Upper lobe of left lung (tissue), 6 donors: ENCODE data around the gene CCDC39. TPM values are rescaled to one million over a fixed set of nuclear protein-coding genes. Genes with fewer than 3 reads are reported as not detected.

Experiments used
- ATAC-seq, 2 donors: fragments of 200-7000 bp; cut with Tn5 transposase; one replicate each; pipeline ENCODE4 v1.9.1; 2022; ENCODE audit warnings: mild to moderate bottlenecking in 2 of 2, moderate library complexity in 2 of 2; ENCODE audit not compliant: low FRiP score in 2 of 2
- DNase-seq, 2 donors: peaks; one replicate each; pipeline ENCODE4 v3.0.0-alpha.2; 2019 to 2020
- H3K27ac ChIP-seq, 4 donors: fragments of 200-600 bp; sonication (generic); one replicate each; pipeline ENCODE4 v1.5.1; 2016 to 2019
- H3K27me3 ChIP-seq, 4 donors: fragments of 200-600 bp; sonication (generic); one replicate each; pipeline ENCODE4 v1.5.1; 2017 to 2019
- H3K36me3 ChIP-seq, 4 donors: fragments of 200-600 bp; sonication (generic); one replicate each; pipeline ENCODE4 v1.5.1; 2016 to 2019
- H3K4me1 ChIP-seq, 4 donors: fragments of 200-600 bp; sonication (generic); one replicate each; pipeline ENCODE4 v1.5.1; 2018 to 2019
- H3K4me3 ChIP-seq, 4 donors: fragments of 200-600 bp; sonication (generic); one replicate each; pipeline ENCODE4 v1.5.1; 2017 to 2019; ENCODE audit warnings: mild to moderate bottlenecking in 2 of 4, moderate library complexity in 1 of 4
- H3K9me3 ChIP-seq, 4 donors: fragments of 200-600 bp; sonication (generic); one replicate each; pipeline ENCODE4 v1.5.1; 2018 to 2019
- CTCF ChIP-seq, 6 experiments: fragments of 450-650 bp in 4 of 6; fragments of 200-600 bp in 2 of 6; sonication (generic) in 2 of 6; IDR thresholded peaks; one replicate each; pipeline ENCODE4 v1.5.1; 2016 to 2019; ENCODE audit warnings: antibody characterized with exemption in 6 of 6
- EP300 ChIP-seq, 4 donors: sonication (generic); formaldehyde crosslinking; IDR thresholded peaks; one replicate each; pipeline ENCODE4 v1.5.1; 2017; ENCODE audit warnings: antibody characterized with exemption in 4 of 4, control low read depth in 2 of 4
- POLR2A ChIP-seq, 4 donors: fragments of 450-650 bp; IDR thresholded peaks; one replicate each; pipeline ENCODE4 v1.5.1; 2016 to 2017; ENCODE audit warnings: antibody characterized with exemption in 4 of 4, mild to moderate bottlenecking in 2 of 4
- POLR2AphosphoS5 ChIP-seq, 2 donors: sonication (generic); formaldehyde crosslinking; IDR thresholded peaks; one replicate each; pipeline ENCODE4 v1.5.1; 2017; ENCODE audit warnings: antibody characterized with exemption in 2 of 2
- WGBS, 2 donors: methylation state at CpG; one replicate each; pipeline ENCODE4 v1.1.5; 2017 to 2018; 5-methylcytosine and 5-hydroxymethylcytosine counted together
- total RNA-seq, 6 donors: library from RNA; depleted of rRNA in 4 of 6; stranded (reverse); fragments of >200 nt in 4 of 6; gene quantifications; one replicate each; pipeline versions ENCODE4 v1.1.0 to v1.2.1, GENCODE V29; 2016 to 2021
- donor health status: DM: no; HTN: no; CAD: no; lungs with moderate emphysema.
- donor health status: DM: no; HTN: yes; CAD: no; lungs with severe emphysema.

Gene CCDC39
- total RNA-seq, 6 donors from 2014 or later = 0.34 to 18.2 (median 1.5) TPM

DNA sequence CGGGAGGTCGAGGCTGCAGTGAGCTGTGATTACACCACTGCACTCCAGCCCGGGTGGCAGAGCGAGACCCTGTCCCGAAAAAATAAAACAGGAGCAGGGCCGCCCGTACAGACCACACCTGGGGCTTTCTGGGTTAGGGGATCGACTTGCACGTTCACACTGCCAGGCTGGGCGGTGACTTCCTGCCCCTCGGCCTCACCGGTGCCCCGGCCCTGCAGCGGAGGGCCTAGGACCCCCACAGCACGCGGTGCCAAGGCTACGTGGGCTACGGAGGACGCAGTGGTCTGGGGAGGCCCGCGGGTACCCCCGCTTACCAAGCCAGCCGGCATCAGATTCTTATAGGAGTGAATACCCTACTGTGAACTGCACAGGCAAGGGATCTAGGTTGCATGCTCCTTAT is 88.9 kb downstream of the CCDC39 start:
- H3K4me3 ChIP-seq = no peak overlapping the region
- no peak overlapping the region for H3K27ac ChIP-seq
- H3K4me1 ChIP-seq = no peaks in the 10 kb centered on the region
- H3K27me3 ChIP-seq = no peaks in the 10 kb centered on the region
- ATAC-seq (no peak), DNase-seq (peak in 1 of 2 donors; percentile 63)
- no peaks in the 10 kb centered on the region for H3K36me3 ChIP-seq
- H3K9me3 ChIP-seq = no peaks in the 10 kb centered on the region
- 92 to 94% methylated on average over 7 to 23 of the region's 23 CpGs for WGBS, 2 donors
- TF ChIP-seq POLR2A (IDR thresholded peaks at IDR 0.05) (no peak), POLR2AphosphoS5 (IDR thresholded peaks at IDR 0.05) (no peak), CTCF (IDR thresholded peaks at IDR 0.05) (no peak), EP300 (IDR thresholded peaks at IDR 0.05) (no peak)

- Histone ChIP-seq H3K27ac (no peak overlapping the region), H3K27me3 (no peaks in the 10 kb centered on the region), H3K4me3 (no peak overlapping the region), H3K36me3 (no peaks in the 10 kb centered on the region), H3K4me1 (no peaks in the 10 kb centered on the region), H3K9me3 (no peaks in the 10 kb centered on the region)
- 84 to 85% methylated on average over 1 of the region's 1 CpG for WGBS, 2 donors
- ATAC-seq (no peak), DNase-seq (no peak)
- no peak for TF ChIP-seq EP300 (IDR thresholded peaks at IDR 0.05)
- no peak for TF ChIP-seq POLR2AphosphoS5 (IDR thresholded peaks at IDR 0.05)
- no peak for TF ChIP-seq POLR2A (IDR thresholded peaks at IDR 0.05)
Measured at GRCh38 chr3:180580934-180581333, 98.4 kb downstream of the CCDC39 start.

- DNase-seq (no peak), ATAC-seq (no peak)
- Histone ChIP-seq H3K4me3 (no peak overlapping the region), H3K36me3 (no peaks in the 10 kb centered on the region), H3K9me3 (no peaks in the 10 kb centered on the region), H3K4me1 (no peaks in the 10 kb centered on the region), H3K27me3 (no peaks in the 10 kb centered on the region), H3K27ac (no peak overlapping the region)
- no peak for TF ChIP-seq POLR2AphosphoS5 (IDR thresholded peaks at IDR 0.05)
- TF ChIP-seq POLR2A (IDR thresholded peaks at IDR 0.05) = no peak
- TF ChIP-seq CTCF (IDR thresholded peaks at IDR 0.05) = no peak
- TF ChIP-seq EP300 (IDR thresholded peaks at IDR 0.05) = no peak
- 86% methylated on average over 3 of the region's 3 CpGs for WGBS, 2 donors
Measured at GRCh38 chr3:180575571-180575970, 103.7 kb downstream of the CCDC39 start.

DNA sequence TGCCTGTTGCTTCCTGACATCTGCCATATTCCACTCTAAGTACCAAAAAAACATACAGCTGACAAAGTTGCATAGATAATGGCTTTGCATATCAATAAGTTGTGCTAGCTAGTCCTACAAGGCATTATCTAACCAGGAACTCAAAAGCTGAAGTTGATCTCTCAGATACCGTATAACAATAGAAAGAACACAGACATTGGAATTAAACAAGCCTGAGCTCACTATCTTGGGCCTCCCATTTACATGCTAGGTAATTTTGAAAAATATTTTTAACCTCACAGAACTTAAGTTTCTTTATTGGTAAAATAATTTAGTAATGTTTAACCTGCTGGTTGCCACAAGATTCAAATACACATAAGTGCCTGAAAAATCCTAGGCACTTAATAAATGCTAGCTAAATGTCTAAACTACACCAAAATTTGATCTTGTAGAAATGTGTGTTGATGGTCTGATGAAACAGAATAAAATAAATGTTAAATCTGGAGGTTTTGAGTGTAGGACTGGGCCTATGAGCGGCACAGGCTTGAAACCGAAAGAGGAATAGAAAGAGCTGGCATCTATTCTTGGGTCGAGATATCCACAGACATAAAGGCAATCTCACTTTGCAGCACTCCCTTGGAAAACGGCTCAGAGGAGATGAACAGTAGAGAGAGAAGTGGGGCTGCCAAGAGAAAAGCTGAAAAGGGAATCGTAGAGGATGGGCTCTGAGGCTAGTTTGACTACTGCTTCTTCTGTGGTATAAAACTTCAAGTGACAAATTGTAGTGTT is 107.3 kb downstream of the CCDC39 start:
- no peaks in the 10 kb centered on the region for H3K27me3 ChIP-seq
- TF ChIP-seq POLR2AphosphoS5 (IDR thresholded peaks at IDR 0.05) (no peak), EP300 (IDR thresholded peaks at IDR 0.05) (no peak), CTCF (IDR thresholded peaks at IDR 0.05) (no peak), POLR2A (IDR thresholded peaks at IDR 0.05) (no peak)
- H3K36me3 ChIP-seq = no peaks in the 10 kb centered on the region
- no peak overlapping the region for H3K4me3 ChIP-seq
- no peak for ATAC-seq
- no peak overlapping the region for H3K27ac ChIP-seq
- H3K9me3 ChIP-seq = no peaks in the 10 kb centered on the region
- H3K4me1 ChIP-seq = no peaks in the 10 kb centered on the region
- no peak for DNase-seq
- WGBS, 2 donors = 74 to 88% methylated on average over 6 of the region's 6 CpGs

- no peaks in the 10 kb centered on the region for H3K27me3 ChIP-seq
- no peak for DNase-seq
- no peaks in the 10 kb centered on the region for H3K36me3 ChIP-seq
- no peaks in the 10 kb centered on the region for H3K9me3 ChIP-seq
- H3K27ac ChIP-seq = no peak overlapping the region
- TF ChIP-seq CTCF (IDR thresholded peaks at IDR 0.05) = no peak
- TF ChIP-seq POLR2A (IDR thresholded peaks at IDR 0.05) = no peak
- no peak for TF ChIP-seq POLR2AphosphoS5 (IDR thresholded peaks at IDR 0.05)
- TF ChIP-seq EP300 (IDR thresholded peaks at IDR 0.05) = no peak
- no peaks in the 10 kb centered on the region for H3K4me1 ChIP-seq
- no peak overlapping the region for H3K4me3 ChIP-seq
- WGBS, 2 donors = 74% methylated on average over 4 of the region's 4 CpGs
- ATAC-seq = no peak
Measured at GRCh38 chr3:180570238-180570637, 109.1 kb downstream of the CCDC39 start.
